Measurements from ENCODE around the gene DGKI.

DGKI gene

DNA sequence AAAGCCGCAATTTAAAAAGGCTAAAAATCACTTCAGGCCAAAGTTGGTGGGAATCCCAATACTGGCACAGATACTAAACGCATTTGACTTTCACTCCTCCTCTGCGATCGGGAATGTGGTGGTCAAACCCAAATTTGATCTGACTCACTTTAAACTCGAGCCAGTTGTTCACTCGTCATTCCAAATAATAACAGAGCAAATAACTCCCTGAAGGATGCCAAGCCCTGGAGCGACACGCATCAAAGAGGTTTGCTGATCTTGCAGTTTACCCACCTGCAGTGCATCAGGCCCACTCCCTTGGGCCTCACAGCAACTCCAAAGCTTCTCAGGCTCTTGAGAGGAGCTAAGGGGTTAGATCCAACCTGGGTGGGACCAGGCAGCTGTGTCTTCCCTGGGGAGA, 515.4 kb downstream of the DGKI start:
- Histone ChIP-seq H3F3A (ENCODE audit: insufficient read depth, low read length) (no peaks in the 10 kb centered on the region), H3K79me2 (ENCODE audit: insufficient read depth, low read length) (no peaks in the 10 kb centered on the region), H2AFZ (ENCODE audit: low read length) (no peak overlapping the region), H3K4me2 (ENCODE audit: low read length) (no peak overlapping the region), H3K27ac (ENCODE audit: low read depth, low read length, poor library complexity, severe bottlenecking) (no peak overlapping the region), H3K4me1 (ENCODE audit: insufficient read depth, low read length, severe bottlenecking) (no peaks in the 10 kb centered on the region), H3K9me2 (ENCODE audit: low read depth, low read length) (no peaks in the 10 kb centered on the region), H3K4me3 (ENCODE audit: low read depth, low read length, poor library complexity, severe bottlenecking) (no peak overlapping the region), H3K9me3 (ENCODE audit: low read length) (no peaks in the 10 kb centered on the region), H4K20me1 (ENCODE audit: insufficient read depth, low read length) (no peaks in the 10 kb centered on the region), H3K27me3 (ENCODE audit: insufficient read depth, low read length) (no peaks in the 10 kb centered on the region), H3K36me3 (ENCODE audit: insufficient read depth, low read length) (no peaks in the 10 kb centered on the region), H3K9ac (ENCODE audit: low read length) (no peak overlapping the region)
- TF ChIP-seq, protein P1, sequence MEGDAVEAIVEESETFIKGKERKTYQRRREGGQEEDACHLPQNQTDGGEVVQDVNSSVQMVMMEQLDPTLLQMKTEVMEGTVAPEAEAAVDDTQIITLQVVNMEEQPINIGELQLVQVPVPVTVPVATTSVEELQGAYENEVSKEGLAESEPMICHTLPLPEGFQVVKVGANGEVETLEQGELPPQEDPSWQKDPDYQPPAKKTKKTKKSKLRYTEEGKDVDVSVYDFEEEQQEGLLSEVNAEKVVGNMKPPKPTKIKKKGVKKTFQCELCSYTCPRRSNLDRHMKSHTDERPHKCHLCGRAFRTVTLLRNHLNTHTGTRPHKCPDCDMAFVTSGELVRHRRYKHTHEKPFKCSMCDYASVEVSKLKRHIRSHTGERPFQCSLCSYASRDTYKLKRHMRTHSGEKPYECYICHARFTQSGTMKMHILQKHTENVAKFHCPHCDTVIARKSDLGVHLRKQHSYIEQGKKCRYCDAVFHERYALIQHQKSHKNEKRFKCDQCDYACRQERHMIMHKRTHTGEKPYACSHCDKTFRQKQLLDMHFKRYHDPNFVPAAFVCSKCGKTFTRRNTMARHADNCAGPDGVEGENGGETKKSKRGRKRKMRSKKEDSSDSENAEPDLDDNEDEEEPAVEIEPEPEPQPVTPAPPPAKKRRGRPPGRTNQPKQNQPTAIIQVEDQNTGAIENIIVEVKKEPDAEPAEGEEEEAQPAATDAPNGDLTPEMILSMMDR (IDR thresholded peaks at IDR 0.05; ENCODE audit: low read length): no peak
- TF ChIP-seq EZH2 (IDR thresholded peaks at IDR 0.05; ENCODE audit: borderline replicate concordance, low read length): no peak
